MM.1S (cell line): ENCODE measurements around the gene SULT1A1.
"Not testable (repeated sequence)": the region's sequence is repeated elsewhere in the genome, so short reads cannot be mapped to it uniquely, and the experiment has no call there.

Experiments used
- CTCF ChIP-seq: fragments of 300-600 bp; sonication (generic); IDR thresholded peaks from 2 replicates; pipeline ENCODE4 v1.5.1; 2016; ENCODE audit warnings: antibody characterized with exemption, low read length, mixed read lengths
- EZH2 ChIP-seq: fragments of 300-600 bp; sonication (generic); optimal IDR thresholded peaks from 2 replicates; pipeline ENCODE3; 2017; ENCODE audit warnings: low read depth, mild to moderate bottlenecking, antibody characterized with exemption, low read length, mixed read lengths
- EZH2phosphoT487 ChIP-seq: fragments of 300-600 bp; sonication (generic); IDR thresholded peaks from 2 replicates; pipeline ENCODE4 v1.6.1; 2018; ENCODE audit warnings: antibody characterized with exemption, low read length

- TF ChIP-seq CTCF, EZH2, EZH2phosphoT487: not testable (repeated sequence)
Observed at GRCh38 chr16:28608496-28608808, 1.4 kb downstream of the SULT1A1 start.
